OCI-LY1 (cell line): ENCODE measurements around the gene RFX2.

Experiments
- H2AFZ ChIP-seq: fragments of 200-600 bp; sonication (generic), shearing (Covaris generic); 2 replicates; pipeline ENCODE4 v1.6.0; 2014; ENCODE audit warnings: antibody characterized with exemption, mild to moderate bottlenecking, low read length
- H3F3A ChIP-seq: fragments of 200-600 bp; sonication (generic), shearing (Covaris generic); 2 replicates; pipeline ENCODE4 v1.6.0; 2014; ENCODE audit warnings: mild to moderate bottlenecking, antibody characterized with exemption, low read length, moderate library complexity; ENCODE audit not compliant: insufficient read depth
- H3K27ac ChIP-seq: fragments of 200-600 bp; sonication (generic); 2 replicates; pipeline ENCODE4 v1.5.1; 2014; ENCODE audit warnings: low read length, mixed run types, mild to moderate bottlenecking, low read depth; ENCODE audit not compliant: poor library complexity, severe bottlenecking
- H3K27me3 ChIP-seq: fragments of 200-600 bp; sonication (generic); 2 replicates; pipeline ENCODE4 v1.6.0; 2014; ENCODE audit warnings: antibody characterized with exemption, mild to moderate bottlenecking, low read length, moderate library complexity; ENCODE audit not compliant: insufficient read depth
- H3K36me3 ChIP-seq: fragments of 200-600 bp; sonication (generic); 2 replicates; pipeline ENCODE4 v1.6.1; 2014; ENCODE audit warnings: mild to moderate bottlenecking, antibody characterized with exemption, low read length, moderate library complexity, mixed read lengths; ENCODE audit not compliant: insufficient read depth
- H3K4me1 ChIP-seq: fragments of 200-600 bp; sonication (generic); 2 replicates; pipeline ENCODE4 v1.5.1; 2014; ENCODE audit warnings: mild to moderate bottlenecking, low read length, moderate library complexity; ENCODE audit not compliant: insufficient read depth, severe bottlenecking
- H3K4me2 ChIP-seq: fragments of 200-600 bp; sonication (generic), shearing (Covaris generic); 2 replicates; pipeline ENCODE4 v1.6.1; 2014; ENCODE audit warnings: low read length
- H3K4me3 ChIP-seq: fragments of 200-600 bp; sonication (generic); 2 replicates; pipeline ENCODE4 v1.5.1; 2014; ENCODE audit warnings: low read length, low read depth, mild to moderate bottlenecking, mixed read lengths; ENCODE audit not compliant: poor library complexity, severe bottlenecking
- H3K79me2 ChIP-seq: fragments of 200-600 bp; shearing (Covaris generic); 2 replicates; pipeline ENCODE4 v1.6.1; 2016; ENCODE audit warnings: mixed run types, low read length, mixed read lengths; ENCODE audit not compliant: insufficient read depth
- H3K9ac ChIP-seq: fragments of 200-600 bp; sonication (generic), shearing (Covaris generic); 2 replicates; pipeline ENCODE4 v1.6.1; 2014; ENCODE audit warnings: mild to moderate bottlenecking, low read length, mixed read lengths
- H3K9me2 ChIP-seq: fragments of 200-600 bp; sonication (generic), shearing (Covaris generic); 2 replicates; pipeline ENCODE4 v1.6.1; 2014; ENCODE audit warnings: low read depth, mild to moderate bottlenecking, low read length, mixed read lengths
- H3K9me3 ChIP-seq: fragments of 200-600 bp; shearing (Covaris generic); 2 replicates; pipeline ENCODE4 v1.6.1; 2014; ENCODE audit warnings: low read length, mixed read lengths
- H4K20me1 ChIP-seq: fragments of 200-600 bp; sonication (generic), shearing (Covaris generic); 2 replicates; pipeline ENCODE4 v1.6.0; 2016; ENCODE audit warnings: mild to moderate bottlenecking, low read length; ENCODE audit not compliant: insufficient read depth
- CTCF ChIP-seq: fragments of 200-600 bp; sonication (generic), shearing (Covaris generic); IDR thresholded peaks from 2 replicates; pipeline ENCODE4 v1.5.1; 2017; ENCODE audit warnings: mild to moderate bottlenecking, antibody characterized with exemption, low read length, moderate library complexity, mixed read lengths
- EZH2 ChIP-seq: fragments of 200-600 bp; sonication (generic), shearing (Covaris generic); IDR thresholded peaks from 2 replicates; pipeline ENCODE4 v1.8.0; 2017; ENCODE audit warnings: borderline replicate concordance, mixed run types, mild to moderate bottlenecking, antibody characterized with exemption, low read length, moderate library complexity, mixed read lengths

RFX2 gene

GRCh38 chr19:6099033-6099432 is 11.3 kb downstream of the RFX2 start:
- Histone ChIP-seq H3F3A (no peaks in the 10 kb centered on the region), H3K9ac (no peak overlapping the region), H2AFZ (no peak overlapping the region), H3K79me2 (no peaks in the 10 kb centered on the region), H3K36me3 (no peaks in the 10 kb centered on the region), H3K4me3 (no peak overlapping the region), H3K27ac (no peak overlapping the region), H3K27me3 (peaks cover 9% of the 10 kb centered on the region; the same call in 1 of the 2 replicates), H3K4me2 (no peak overlapping the region), H3K9me2 (no peaks in the 10 kb centered on the region), H3K4me1 (no peaks in the 10 kb centered on the region), H4K20me1 (no peaks in the 10 kb centered on the region), H3K9me3 (no peaks in the 10 kb centered on the region)
- no peak for TF ChIP-seq CTCF
- no peak for TF ChIP-seq EZH2

- Histone ChIP-seq H3K36me3 (no peaks in the 10 kb centered on the region), H3K9ac (no peak overlapping the region), H3K27me3 (peaks cover 9% of the 10 kb centered on the region; the same call in 1 of the 2 replicates), H3K79me2 (no peaks in the 10 kb centered on the region), H3F3A (no peaks in the 10 kb centered on the region), H3K27ac (no peak overlapping the region), H3K4me3 (no peak overlapping the region), H3K9me2 (no peaks in the 10 kb centered on the region), H3K4me1 (no peaks in the 10 kb centered on the region), H3K9me3 (no peaks in the 10 kb centered on the region), H3K4me2 (no peak overlapping the region), H2AFZ (no peak overlapping the region), H4K20me1 (no peaks in the 10 kb centered on the region)
- TF ChIP-seq CTCF (no peak), EZH2 (no peak)
Measured at GRCh38 chr19:6098574-6098973, 11.7 kb downstream of the RFX2 start.

GRCh38 chr19:6097911-6098310 is 12.4 kb downstream of the RFX2 start:
- Histone ChIP-seq H3K4me3 (no peak overlapping the region), H4K20me1 (no peaks in the 10 kb centered on the region), H3K9me3 (no peaks in the 10 kb centered on the region), H3K9ac (no peak overlapping the region), H3K9me2 (no peaks in the 10 kb centered on the region), H3K36me3 (no peaks in the 10 kb centered on the region), H3K4me2 (no peak overlapping the region), H2AFZ (no peak overlapping the region), H3K79me2 (no peaks in the 10 kb centered on the region), H3K4me1 (no peaks in the 10 kb centered on the region), H3F3A (no peaks in the 10 kb centered on the region), H3K27ac (no peak overlapping the region), H3K27me3 (peaks cover 8% of the 10 kb centered on the region; the same call in 1 of the 2 replicates)
- no peak for TF ChIP-seq CTCF
- no peak for TF ChIP-seq EZH2
